Measurements from ENCODE around the gene KRT6C. TPM values are rescaled to one million over a fixed set of nuclear protein-coding genes. Genes with fewer than 3 reads are reported as not detected.
"Not testable (repeated sequence)": the region's sequence is repeated elsewhere in the genome, so short reads cannot be mapped to it uniquely, and the experiment has no call there.

Gene KRT6C
- total RNA-seq, 1 donor from 2014 or later = not detected

DNA sequence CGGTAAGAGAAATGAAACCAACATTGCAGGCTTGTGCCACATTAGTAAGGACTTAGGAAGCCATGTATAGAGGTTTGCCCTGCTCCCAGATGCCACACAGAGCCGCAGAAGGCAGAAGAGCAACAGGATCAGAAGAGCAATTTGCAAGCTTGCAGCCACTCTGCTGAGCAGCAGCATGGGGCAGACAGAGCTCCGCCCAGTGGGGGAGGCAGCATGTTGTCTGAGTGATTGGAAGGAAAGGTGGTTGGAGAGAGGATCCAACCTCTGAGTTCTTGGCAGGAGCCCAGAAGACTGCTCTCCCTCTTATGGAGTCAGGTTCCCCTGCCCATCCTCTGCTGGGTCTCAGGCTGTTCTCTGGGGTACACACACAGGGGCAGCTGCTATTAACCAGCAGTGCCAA lies 21.8 kb upstream of the KRT6C start:
- no peaks in the 10 kb centered on the region for H3K36me3 Mint-ChIP-seq (ENCODE audit: low read depth)
- H3K4me3 Mint-ChIP-seq = no peak overlapping the region

DNA sequence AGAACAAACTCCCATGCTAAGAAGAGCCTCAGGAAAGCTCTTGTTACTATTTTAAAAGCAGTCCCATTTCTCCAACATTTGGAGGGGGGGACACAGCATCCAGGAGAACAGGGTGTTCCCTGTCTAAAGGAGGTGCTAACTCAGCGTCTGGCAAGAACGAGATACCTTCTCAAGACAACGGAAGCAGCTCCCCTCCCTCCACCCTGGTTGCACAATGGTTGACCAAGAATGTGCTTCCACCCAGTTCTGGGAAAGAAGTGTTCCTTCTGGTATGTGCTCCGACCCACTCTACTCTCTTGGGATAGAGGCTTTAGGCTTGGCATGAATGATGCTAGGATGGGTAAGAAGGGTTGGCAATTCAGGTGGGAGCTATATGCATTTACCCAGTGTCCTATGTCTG lies 20.9 kb upstream of the KRT6C start:
- CTCF ChIA-PET = no interaction called here

More for the DNA sequence above, 21.8 kb upstream of the KRT6C start:
- Mint-ChIP-seq H3K4me1 (peaks cover 2% of the 10 kb centered on the region), H3K27me3 (peaks cover 14% of the 10 kb centered on the region), H3K27ac (no peak overlapping the region), H3K9me3 (no peaks in the 10 kb centered on the region)
- ATAC-seq (ENCODE audit: low read depth) = no peak
- intact Hi-C loops (cut with micrococcal nuclease) = no loop called here
- TF ChIP-seq, protein P1, sequence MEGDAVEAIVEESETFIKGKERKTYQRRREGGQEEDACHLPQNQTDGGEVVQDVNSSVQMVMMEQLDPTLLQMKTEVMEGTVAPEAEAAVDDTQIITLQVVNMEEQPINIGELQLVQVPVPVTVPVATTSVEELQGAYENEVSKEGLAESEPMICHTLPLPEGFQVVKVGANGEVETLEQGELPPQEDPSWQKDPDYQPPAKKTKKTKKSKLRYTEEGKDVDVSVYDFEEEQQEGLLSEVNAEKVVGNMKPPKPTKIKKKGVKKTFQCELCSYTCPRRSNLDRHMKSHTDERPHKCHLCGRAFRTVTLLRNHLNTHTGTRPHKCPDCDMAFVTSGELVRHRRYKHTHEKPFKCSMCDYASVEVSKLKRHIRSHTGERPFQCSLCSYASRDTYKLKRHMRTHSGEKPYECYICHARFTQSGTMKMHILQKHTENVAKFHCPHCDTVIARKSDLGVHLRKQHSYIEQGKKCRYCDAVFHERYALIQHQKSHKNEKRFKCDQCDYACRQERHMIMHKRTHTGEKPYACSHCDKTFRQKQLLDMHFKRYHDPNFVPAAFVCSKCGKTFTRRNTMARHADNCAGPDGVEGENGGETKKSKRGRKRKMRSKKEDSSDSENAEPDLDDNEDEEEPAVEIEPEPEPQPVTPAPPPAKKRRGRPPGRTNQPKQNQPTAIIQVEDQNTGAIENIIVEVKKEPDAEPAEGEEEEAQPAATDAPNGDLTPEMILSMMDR (IDR thresholded peaks at IDR 0.05) = no peak
- no peak for DNase-seq
- ChIA-PET POLR2A (no interaction called here), CTCF (no interaction called here)

DNA sequence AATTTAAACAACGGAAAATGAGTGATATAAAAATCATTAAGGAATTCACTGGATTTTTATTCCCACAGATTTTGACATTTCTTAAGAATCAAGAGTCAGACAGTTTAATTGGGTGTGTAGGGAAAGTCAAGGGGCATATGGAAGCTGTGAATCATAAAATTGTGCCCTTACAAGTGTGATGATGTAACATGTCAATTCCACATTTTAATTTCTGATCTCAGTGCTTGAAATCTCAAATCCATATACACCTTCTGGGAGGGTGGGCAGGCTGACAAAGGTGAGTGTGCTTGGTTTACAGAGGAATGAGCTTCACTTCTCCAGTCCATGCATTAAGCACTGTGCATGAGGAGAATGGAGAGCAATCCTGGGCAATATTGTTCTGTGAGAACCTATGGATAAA lies 20.5 kb upstream of the KRT6C start:
- POLR2A ChIA-PET = no interaction called here
- intact Hi-C loops (cut with micrococcal nuclease) = no loop called here
- Mint-ChIP-seq H3K4me3 (no peak overlapping the region), H3K27ac (no peak overlapping the region), H3K36me3 (ENCODE audit: low read depth) (no peaks in the 10 kb centered on the region), H3K4me1 (peaks cover 2% of the 10 kb centered on the region), H3K27me3 (peaks cover 14% of the 10 kb centered on the region), H3K9me3 (no peaks in the 10 kb centered on the region)
- no peak for ATAC-seq (ENCODE audit: low read depth)
- CTCF ChIA-PET = no interaction called here
- TF ChIP-seq, protein P1 (IDR thresholded peaks at IDR 0.05) = no peak
- no peak for DNase-seq

More for the DNA sequence above, 20.9 kb upstream of the KRT6C start:
- intact Hi-C loops (cut with micrococcal nuclease) = no loop called here
- no peaks in the 10 kb centered on the region for H3K9me3 Mint-ChIP-seq
- POLR2A ChIA-PET = no interaction called here
- H3K27ac Mint-ChIP-seq = no peak overlapping the region
- DNase-seq = no peak
- H3K36me3 Mint-ChIP-seq (ENCODE audit: low read depth) = no peaks in the 10 kb centered on the region
- no peak overlapping the region for H3K4me3 Mint-ChIP-seq
- H3K4me1 Mint-ChIP-seq = peaks cover 2% of the 10 kb centered on the region
- TF ChIP-seq, protein P1 (IDR thresholded peaks at IDR 0.05) = no peak
- peaks cover 14% of the 10 kb centered on the region for H3K27me3 Mint-ChIP-seq
- ATAC-seq (ENCODE audit: low read depth) = no peak

DNA sequence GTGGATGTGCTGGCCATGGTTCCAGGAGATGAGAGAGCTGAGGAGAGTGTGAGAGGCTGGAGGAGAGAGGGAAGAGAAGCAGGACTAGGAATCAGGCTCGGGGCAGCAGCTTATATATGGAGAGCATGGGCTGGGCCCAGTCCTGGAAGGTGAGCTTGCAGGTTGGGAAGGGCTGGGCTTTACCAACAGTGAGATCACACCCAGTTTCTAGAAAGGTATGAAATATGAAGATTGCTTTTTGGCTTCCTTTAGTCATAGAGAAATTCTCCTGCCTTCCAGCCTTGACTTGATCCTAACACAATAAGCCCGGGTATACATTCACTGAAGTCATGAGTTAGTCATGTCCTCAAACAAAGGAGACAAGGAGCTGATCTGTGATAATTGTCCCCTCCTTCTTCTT lies 19.6 kb upstream of the KRT6C start, which contains the start of gene KRT6A:
Gene KRT6A (minus strand): TSS at position 86 of the 400 bp plus-strand sequence. CDS start 69 bp downstream, at position 17.
- POLR2A ChIA-PET = no interaction called here
- peaks cover 2% of the 10 kb centered on the region for H3K4me1 Mint-ChIP-seq
- no peak within 1 kb of the TSS for H3K27ac Mint-ChIP-seq
- ATAC-seq (ENCODE audit: low read depth) (no peak), DNase-seq (no peak)
- CTCF ChIA-PET = no interaction called here
- peaks cover 14% of the 10 kb centered on the region for H3K27me3 Mint-ChIP-seq
- H3K36me3 Mint-ChIP-seq (ENCODE audit: low read depth) = no peaks in the 10 kb centered on the region
- no peak within 1 kb of the TSS for H3K4me3 Mint-ChIP-seq
- intact Hi-C loops (cut with micrococcal nuclease) = no loop called here
- TF ChIP-seq, protein P1 (IDR thresholded peaks at IDR 0.05) = no peak
- H3K9me3 Mint-ChIP-seq = no peaks in the 10 kb centered on the region

DNA sequence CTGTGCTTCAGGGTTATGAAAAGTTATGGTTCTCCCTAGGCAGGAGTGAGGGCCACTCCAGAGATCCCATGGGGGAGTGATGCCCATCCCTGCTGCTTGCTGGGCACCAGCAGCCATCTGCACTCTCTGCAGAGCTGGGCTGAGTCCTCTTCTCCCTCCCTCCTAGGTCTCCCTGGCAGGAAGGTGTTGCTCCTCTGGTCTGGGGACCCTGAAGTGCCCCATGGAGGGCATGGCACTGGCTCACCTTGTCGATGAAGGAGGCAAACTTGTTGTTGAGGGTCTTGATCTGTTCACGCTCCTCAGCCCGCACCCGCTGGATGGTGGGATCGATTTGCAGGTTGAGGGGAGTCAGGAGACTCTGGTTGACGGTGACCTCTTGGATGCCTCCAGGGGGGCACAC lies 18.8 kb upstream of the KRT6C start:
- H3K9me3 Mint-ChIP-seq; intact Hi-C loops (cut with micrococcal nuclease); DNase-seq; H3K4me3 Mint-ChIP-seq; POLR2A ChIA-PET; H3K36me3 Mint-ChIP-seq (ENCODE audit: low read depth); CTCF ChIA-PET; H3K27ac Mint-ChIP-seq; H3K4me1 Mint-ChIP-seq; ATAC-seq (ENCODE audit: low read depth): not testable (repeated sequence)
- H3K27me3 Mint-ChIP-seq = peaks cover 13% of the 10 kb centered on the region

DNA sequence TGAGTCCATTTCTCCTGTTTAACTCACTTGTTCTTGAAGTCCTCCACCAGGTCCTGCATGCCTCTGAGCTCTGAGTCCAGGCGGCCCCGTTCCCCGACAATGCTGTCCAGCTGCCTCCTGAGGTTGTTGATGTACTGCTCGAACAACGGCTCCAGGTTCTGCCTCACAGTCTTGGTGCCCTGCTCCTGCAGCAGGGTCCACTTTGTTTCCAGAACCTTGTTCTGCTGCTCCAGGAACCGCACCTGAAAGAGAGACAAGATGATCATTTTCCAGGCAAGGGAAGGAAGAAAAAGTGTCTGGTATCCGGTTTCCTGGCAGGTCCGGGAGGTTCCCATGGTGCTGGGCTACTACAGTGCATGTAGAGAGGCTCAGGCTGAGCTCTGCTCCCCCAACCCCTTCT lies 17.9 kb upstream of the KRT6C start:
- ATAC-seq (ENCODE audit: low read depth); H3K9me3 Mint-ChIP-seq; intact Hi-C loops (cut with micrococcal nuclease); H3K27ac Mint-ChIP-seq; CTCF ChIA-PET; DNase-seq; H3K36me3 Mint-ChIP-seq (ENCODE audit: low read depth); H3K4me1 Mint-ChIP-seq; H3K4me3 Mint-ChIP-seq; POLR2A ChIA-PET: not testable (repeated sequence)
- H3K27me3 Mint-ChIP-seq = peaks cover 11% of the 10 kb centered on the region

All from activated B cell treated with CpG ODN at 0.5 μM for 24 hours (primary cell).